SW480 (cell line): Measurements from ENCODE around the gene PPT2.

Experiments
- DNase-seq: peaks from one replicate; pipeline ENCODE4 v3.0.0-alpha.2; 2016; ENCODE audit warnings: low spot score

The PPT2 gene

GRCh38 chr6:32151863-32152768 lies 1.8 kb upstream of the PPT2 start, which contains the start of gene PRRT1:
Gene PRRT1 (minus strand): TSS chr6:32151939. CDS start chr6:32151827, 112 bp downstream.
- no peak for DNase-seq

GRCh38 chr6:32152769-32153563 lies 975 bp upstream of the PPT2 start:
- DNase-seq: peak; percentile 18

GRCh38 chr6:32154514-32155161 lies 697 bp downstream of the PPT2 start:
- peak; percentile 78 for DNase-seq

- DNase-seq: no peak
These were observed 3.0 kb downstream of the PPT2 start for GRCh38 chr6:32156891-32157290.

DNA sequence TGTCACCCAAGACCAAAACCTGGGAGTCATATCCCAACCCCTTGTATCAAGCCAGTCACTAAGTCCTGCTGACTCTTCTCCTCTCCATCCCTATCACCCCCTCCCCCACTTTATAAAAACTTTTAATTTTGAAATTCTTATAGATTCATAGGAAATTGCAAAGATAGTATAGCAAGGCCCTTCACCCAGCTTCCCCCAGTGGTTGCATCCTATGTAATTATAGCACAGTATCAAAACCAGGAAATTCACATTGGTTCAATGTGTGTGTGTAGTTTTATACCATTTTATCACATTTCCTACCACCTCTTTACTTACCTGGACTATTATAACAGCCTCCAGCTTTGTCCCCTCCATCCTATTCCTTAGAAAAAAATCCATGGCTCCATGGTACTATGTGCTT lies 4.1 kb downstream of the PPT2 start:
- DNase-seq: no peak

GRCh38 chr6:32163559-32164258 lies 9.8 kb downstream of the PPT2 start:
- DNase-seq: no peak

- no peak for DNase-seq
These were observed 10.4 kb downstream of the PPT2 start, which contains the start of gene EGFL8 for GRCh38 chr6:32164295-32164694. Gene EGFL8 (plus strand): TSS chr6:32164595. CDS start chr6:32166166, 1,571 bp downstream.

- DNase-seq: no peak
These were observed 12.6 kb downstream of the PPT2 start for GRCh38 chr6:32166411-32167061.

DNA sequence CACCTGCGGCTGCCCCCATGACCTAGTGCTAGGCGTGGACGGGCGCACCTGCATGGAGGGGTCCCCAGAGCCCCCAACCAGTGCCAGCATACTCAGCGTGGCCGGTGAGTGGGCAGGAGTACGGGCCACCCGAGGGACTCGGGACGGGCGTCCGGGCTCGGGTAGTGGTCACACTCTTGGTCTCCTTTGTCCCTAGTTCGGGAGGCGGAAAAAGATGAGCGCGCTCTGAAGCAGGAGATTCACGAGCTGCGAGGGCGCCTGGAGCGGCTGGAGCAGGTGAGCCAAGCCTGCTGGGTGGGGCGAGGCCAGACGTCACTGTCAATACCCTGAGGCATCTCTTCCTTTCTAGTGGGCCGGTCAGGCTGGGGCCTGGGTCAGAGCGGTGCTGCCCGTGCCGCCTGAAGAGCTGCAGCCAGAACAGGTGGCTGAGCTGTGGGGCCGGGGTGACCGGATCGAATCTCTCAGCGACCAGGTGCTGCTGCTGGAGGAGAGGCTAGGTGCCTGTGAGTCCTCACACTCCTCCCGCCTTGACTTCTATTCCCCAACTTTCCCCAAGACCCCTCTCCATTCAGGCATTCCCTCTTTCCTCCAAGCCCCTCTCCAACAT lies 13.3 kb downstream of the PPT2 start:
- no peak for DNase-seq

DNA sequence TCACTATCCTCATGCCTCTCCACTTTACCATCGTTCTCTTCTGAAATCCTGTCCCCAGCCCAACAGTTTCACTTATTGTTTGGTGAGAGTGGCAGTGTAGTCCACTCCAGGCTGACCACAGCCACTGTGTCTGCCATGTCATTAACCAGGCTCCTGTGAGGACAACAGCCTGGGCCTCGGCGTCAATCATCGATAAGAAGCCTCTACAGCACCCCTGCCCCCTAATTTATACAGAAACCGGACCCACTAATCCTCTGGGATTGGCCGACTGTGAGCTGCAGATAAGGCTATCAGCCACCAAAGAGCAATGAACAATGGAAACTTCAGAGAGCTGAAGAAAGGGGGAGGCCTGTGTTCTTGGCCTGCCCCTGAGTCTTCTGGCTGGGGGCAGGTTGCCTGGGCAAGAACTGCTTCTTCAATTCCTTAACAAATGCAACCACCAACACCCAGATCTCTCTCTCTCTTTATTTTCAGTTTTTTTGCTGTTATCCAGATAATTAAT lies 13.9 kb downstream of the PPT2 start:
- no peak for DNase-seq

- no peak for DNase-seq
These were observed 14.4 kb downstream of the PPT2 start for GRCh38 chr6:32168350-32168749.

- no peak for DNase-seq
These were observed 15.1 kb downstream of the PPT2 start for GRCh38 chr6:32168807-32169591.

DNA sequence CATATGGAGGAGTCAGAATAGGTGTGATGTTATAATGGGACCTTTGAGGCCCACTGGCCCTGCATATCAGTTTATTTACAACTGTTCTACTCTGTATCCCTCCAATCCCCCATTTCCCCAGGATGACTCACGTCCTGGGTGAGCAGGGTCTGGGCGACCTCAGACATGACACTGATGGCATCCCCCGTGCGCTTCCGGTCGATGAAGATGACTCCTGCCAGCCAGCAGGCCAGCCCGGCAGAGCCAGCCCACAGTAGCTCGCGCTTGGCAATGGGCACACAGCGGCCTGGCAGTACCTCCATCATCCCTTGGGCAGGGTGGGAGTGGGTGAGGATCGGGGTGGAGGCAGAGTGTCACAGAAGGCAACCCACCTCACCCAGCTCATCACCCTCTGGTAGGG lies 16.4 kb downstream of the PPT2 start:
- DNase-seq: no peak

- no peak for DNase-seq
These were observed 17.3 kb downstream of the PPT2 start for GRCh38 chr6:32171234-32171633.

GRCh38 chr6:32173051-32173727 lies 19.2 kb downstream of the PPT2 start:
- peak; percentile 9 for DNase-seq

GRCh38 chr6:32174416-32174815 lies 20.5 kb downstream of the PPT2 start:
- no peak for DNase-seq

GRCh38 chr6:32175322-32175710 lies 21.4 kb downstream of the PPT2 start:
- DNase-seq: no peak

GRCh38 chr6:32175711-32176475 lies 22.0 kb downstream of the PPT2 start, which contains the start of gene AGPAT1:
Gene AGPAT1 (minus strand): TSS chr6:32176084. CDS start chr6:32171496, 4,588 bp downstream.
- DNase-seq: peak; percentile 89
